ENCODE data around the gene RAB40C. TPM values are rescaled to one million over a fixed set of nuclear protein-coding genes. Genes with fewer than 3 reads are reported as not detected.

RAB40C gene
- total and polyA plus RNA-seq, 9 of the 15 experiments (the other 6 are each of a cell fraction or from before 2014, with no cell fraction given), result 0.17 to 23.4 (median 8.7) TPM

DNA sequence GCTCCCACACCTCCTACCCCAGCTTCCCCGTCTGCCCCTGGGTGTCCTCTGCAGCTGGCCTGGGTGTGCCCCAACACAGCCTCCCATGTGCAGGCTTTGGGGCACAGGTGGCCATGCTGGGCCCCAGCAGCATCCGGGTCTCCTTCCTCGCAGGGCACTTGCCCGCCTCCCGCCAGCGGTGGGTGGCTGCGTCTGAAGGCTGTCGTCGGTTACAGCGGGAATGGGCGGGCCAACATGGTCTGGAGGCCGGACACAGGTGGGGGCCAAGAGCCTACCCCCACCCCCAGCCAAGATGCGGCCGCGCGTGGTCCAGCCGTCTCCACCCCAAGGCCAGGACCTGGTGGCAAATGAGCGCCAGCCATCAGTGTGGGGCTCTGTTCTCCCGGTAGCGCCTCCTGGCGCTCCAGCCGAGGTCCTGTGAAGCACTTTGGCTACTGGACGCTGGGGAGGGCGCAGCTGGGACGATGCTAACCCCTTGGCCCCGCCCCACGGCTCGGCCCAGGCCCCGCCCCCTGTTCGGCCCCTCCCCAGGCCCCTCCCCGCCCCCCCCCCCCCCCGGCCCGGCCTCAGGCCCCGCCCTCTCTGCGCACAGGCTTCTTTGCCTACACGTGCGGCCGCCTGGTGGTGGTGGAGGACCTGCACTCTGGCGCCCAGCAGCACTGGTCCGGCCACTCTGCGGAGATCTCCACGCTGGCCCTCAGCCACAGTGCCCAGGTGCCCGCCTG, 70.8 kb downstream of the RAB40C start (continued):
- TF ChIP-seq POLR2G (IDR thresholded peaks at IDR 0.05; ENCODE audit: low read depth, low read length) (peak; percentile 83), GATAD2A (IDR thresholded peaks at IDR 0.05) (no peak), SP2 (IDR thresholded peaks at IDR 0.05; ENCODE audit: extremely low read depth, low read depth, low read length, poor library complexity, severe bottlenecking) (no peak), PCBP2 (IDR thresholded peaks at IDR 0.05; ENCODE audit: low read depth, low read length, poor library complexity, severe bottlenecking) (no peak), ZNF384 (IDR thresholded peaks at IDR 0.05; ENCODE audit: low read depth, low read length) (no peak), THRAP3 (IDR thresholded peaks at IDR 0.05; ENCODE audit: borderline replicate concordance) (no peak), MEF2A (IDR thresholded peaks at IDR 0.05; ENCODE audit: control insufficient read depth, low read depth, low read length) (no peak), HNRNPL (IDR thresholded peaks at IDR 0.05; ENCODE audit: low read depth, low read length) (peak; percentile 92), ZNF354B (CRISPR knock-in tag; IDR thresholded peaks at IDR 0.05) (no peak), TAF1 (IDR thresholded peaks at IDR 0.05; ENCODE audit: control insufficient read depth, extremely low read depth, insufficient read depth, low read length, severe bottlenecking) (peak; percentile 29), ZNF668 (CRISPR knock-in tag; IDR thresholded peaks at IDR 0.05) (no peak), ZNF444 (CRISPR knock-in tag; IDR thresholded peaks at IDR 0.05) (no peak), ZNF408 (CRISPR knock-in tag; IDR thresholded peaks at IDR 0.05; ENCODE audit: low read depth) (no peak), OTX1 (CRISPR knock-in tag; IDR thresholded peaks at IDR 0.05) (no peak), MCM2 (IDR thresholded peaks at IDR 0.05; ENCODE audit: low read depth) (no peak)
- TF ChIP-seq, protein P1, sequence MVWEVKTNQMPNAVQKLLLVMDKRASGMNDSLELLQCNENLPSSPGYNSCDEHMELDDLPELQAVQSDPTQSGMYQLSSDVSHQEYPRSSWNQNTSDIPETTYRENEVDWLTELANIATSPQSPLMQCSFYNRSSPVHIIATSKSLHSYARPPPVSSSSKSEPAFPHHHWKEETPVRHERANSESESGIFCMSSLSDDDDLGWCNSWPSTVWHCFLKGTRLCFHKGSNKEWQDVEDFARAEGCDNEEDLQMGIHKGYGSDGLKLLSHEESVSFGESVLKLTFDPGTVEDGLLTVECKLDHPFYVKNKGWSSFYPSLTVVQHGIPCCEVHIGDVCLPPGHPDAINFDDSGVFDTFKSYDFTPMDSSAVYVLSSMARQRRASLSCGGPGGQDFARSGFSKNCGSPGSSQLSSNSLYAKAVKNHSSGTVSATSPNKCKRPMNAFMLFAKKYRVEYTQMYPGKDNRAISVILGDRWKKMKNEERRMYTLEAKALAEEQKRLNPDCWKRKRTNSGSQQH (CRISPR knock-in tag; IDR thresholded peaks at IDR 0.05), result no peak
- TF ChIP-seq, protein P2, sequence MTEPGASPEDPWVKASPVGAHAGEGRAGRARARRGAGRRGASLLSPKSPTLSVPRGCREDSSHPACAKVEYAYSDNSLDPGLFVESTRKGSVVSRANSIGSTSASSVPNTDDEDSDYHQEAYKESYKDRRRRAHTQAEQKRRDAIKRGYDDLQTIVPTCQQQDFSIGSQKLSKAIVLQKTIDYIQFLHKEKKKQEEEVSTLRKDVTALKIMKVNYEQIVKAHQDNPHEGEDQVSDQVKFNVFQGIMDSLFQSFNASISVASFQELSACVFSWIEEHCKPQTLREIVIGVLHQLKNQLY (CRISPR knock-in tag; conservative IDR thresholded peaks at IDR 0.05), result no peak
- TF ChIP-seq, protein P3, sequence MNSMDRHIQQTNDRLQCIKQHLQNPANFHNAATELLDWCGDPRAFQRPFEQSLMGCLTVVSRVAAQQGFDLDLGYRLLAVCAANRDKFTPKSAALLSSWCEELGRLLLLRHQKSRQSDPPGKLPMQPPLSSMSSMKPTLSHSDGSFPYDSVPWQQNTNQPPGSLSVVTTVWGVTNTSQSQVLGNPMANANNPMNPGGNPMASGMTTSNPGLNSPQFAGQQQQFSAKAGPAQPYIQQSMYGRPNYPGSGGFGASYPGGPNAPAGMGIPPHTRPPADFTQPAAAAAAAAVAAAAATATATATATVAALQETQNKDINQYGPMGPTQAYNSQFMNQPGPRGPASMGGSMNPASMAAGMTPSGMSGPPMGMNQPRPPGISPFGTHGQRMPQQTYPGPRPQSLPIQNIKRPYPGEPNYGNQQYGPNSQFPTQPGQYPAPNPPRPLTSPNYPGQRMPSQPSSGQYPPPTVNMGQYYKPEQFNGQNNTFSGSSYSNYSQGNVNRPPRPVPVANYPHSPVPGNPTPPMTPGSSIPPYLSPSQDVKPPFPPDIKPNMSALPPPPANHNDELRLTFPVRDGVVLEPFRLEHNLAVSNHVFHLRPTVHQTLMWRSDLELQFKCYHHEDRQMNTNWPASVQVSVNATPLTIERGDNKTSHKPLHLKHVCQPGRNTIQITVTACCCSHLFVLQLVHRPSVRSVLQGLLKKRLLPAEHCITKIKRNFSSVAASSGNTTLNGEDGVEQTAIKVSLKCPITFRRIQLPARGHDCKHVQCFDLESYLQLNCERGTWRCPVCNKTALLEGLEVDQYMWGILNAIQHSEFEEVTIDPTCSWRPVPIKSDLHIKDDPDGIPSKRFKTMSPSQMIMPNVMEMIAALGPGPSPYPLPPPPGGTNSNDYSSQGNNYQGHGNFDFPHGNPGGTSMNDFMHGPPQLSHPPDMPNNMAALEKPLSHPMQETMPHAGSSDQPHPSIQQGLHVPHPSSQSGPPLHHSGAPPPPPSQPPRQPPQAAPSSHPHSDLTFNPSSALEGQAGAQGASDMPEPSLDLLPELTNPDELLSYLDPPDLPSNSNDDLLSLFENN (IDR thresholded peaks at IDR 0.05; ENCODE audit: low read depth in 2 of 2, low read length in 2 of 2), result no peak
- TF ChIP-seq, protein P4, sequence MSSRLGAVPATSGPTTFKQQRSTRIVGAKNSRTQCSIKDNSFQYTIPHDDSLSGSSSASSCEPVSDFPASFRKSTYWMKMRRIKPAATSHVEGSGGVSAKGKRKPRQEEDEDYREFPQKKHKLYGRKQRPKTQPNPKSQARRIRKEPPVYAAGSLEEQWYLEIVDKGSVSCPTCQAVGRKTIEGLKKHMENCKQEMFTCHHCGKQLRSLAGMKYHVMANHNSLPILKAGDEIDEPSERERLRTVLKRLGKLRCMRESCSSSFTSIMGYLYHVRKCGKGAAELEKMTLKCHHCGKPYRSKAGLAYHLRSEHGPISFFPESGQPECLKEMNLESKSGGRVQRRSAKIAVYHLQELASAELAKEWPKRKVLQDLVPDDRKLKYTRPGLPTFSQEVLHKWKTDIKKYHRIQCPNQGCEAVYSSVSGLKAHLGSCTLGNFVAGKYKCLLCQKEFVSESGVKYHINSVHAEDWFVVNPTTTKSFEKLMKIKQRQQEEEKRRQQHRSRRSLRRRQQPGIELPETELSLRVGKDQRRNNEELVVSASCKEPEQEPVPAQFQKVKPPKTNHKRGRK (tag; IDR thresholded peaks at IDR 0.05), result no peak
- TF ChIP-seq, protein P5, sequence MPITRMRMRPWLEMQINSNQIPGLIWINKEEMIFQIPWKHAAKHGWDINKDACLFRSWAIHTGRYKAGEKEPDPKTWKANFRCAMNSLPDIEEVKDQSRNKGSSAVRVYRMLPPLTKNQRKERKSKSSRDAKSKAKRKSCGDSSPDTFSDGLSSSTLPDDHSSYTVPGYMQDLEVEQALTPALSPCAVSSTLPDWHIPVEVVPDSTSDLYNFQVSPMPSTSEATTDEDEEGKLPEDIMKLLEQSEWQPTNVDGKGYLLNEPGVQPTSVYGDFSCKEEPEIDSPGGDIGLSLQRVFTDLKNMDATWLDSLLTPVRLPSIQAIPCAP (CRISPR knock-in tag; IDR thresholded peaks at IDR 0.05; ENCODE audit: borderline replicate concordance), result no peak
